ENCODE measurements around the gene MEAF6. TPM values are rescaled to one million over a fixed set of nuclear protein-coding genes. Genes with fewer than 3 reads are reported as not detected.

The MEAF6 gene
- total and polyA plus RNA-seq, 4 donors: 18.7 to 25.3 (median 21.2) TPM

DNA sequence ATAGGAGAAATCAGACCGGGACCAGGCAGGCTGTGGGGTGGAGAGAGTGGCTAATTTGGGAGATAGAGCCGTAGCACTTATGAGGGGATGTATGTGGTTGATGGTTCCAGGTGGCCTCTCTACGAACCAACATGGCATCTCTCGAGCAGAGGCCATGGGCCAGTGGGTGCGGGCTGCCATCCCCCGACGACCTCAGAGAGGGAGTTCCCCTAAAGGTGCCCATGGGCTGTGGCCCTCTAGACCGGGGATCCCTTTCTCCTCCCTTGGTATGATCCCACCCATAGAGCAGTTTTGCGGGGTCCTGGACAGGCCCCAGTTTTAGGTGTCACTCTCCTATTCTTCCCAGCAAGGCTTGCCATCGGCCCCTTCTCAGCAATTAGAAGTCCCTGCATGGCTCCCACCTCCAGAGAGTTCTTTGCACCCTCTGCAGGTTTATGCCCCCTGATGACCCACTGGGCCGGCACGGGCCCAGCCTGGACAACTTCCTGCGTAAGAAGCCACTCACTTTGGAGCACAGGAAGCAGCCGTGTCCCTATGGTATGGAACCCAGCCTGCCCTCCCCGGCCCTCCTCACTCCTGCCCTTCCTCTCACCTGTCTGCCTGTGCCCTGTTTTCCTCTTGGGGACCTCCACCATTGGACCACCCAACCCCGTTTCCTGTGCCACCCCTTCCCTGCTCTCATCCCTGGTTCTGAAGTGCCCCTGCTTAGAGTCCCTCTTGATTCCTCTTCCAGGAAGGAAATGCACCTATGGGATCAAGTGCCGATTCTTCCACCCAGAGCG is 32.4 kb downstream of the MEAF6 start:
- H3K9me3 ChIP-seq (ENCODE audit: control insufficient read depth in 4 of 4, low read length in 3 of 4): no peaks in the 10 kb centered on the region
- H3K27ac ChIP-seq (ENCODE audit: low read depth in 1 of 2, low read length in 2 of 2): no peak overlapping the region
- peaks cover 17 to 32% (median 28%) of the 10 kb centered on the region in 4 donors for H3K36me3 ChIP-seq (ENCODE audit: control insufficient read depth in 4 of 4, insufficient read depth in 3 of 4, low read depth in 1 of 4, low read length in 3 of 4)
- WGBS: 92% methylated on average over 18 of the region's 18 CpGs
- no peak overlapping the region for H3K4me3 ChIP-seq (ENCODE audit: low read depth in 1 of 3, low read length in 3 of 3)
- no peaks in the 10 kb centered on the region for H3K27me3 ChIP-seq (ENCODE audit: control insufficient read depth in 4 of 4, insufficient read depth in 4 of 4, low read length in 3 of 4)
- no peak for DNase-seq (ENCODE audit: low spot score)
- no peak overlapping the region for H3K9ac ChIP-seq (ENCODE audit: low read depth in 1 of 2, low read length in 2 of 2)
- peaks cover 17 to 33% (median 27%) of the 10 kb centered on the region in 4 donors for H3K4me1 ChIP-seq (ENCODE audit: control insufficient read depth in 4 of 4, insufficient read depth in 4 of 4, low read length in 3 of 4)
- no peak for TF ChIP-seq YY1 (IDR thresholded peaks at IDR 0.05)
- TF ChIP-seq, protein P1, sequence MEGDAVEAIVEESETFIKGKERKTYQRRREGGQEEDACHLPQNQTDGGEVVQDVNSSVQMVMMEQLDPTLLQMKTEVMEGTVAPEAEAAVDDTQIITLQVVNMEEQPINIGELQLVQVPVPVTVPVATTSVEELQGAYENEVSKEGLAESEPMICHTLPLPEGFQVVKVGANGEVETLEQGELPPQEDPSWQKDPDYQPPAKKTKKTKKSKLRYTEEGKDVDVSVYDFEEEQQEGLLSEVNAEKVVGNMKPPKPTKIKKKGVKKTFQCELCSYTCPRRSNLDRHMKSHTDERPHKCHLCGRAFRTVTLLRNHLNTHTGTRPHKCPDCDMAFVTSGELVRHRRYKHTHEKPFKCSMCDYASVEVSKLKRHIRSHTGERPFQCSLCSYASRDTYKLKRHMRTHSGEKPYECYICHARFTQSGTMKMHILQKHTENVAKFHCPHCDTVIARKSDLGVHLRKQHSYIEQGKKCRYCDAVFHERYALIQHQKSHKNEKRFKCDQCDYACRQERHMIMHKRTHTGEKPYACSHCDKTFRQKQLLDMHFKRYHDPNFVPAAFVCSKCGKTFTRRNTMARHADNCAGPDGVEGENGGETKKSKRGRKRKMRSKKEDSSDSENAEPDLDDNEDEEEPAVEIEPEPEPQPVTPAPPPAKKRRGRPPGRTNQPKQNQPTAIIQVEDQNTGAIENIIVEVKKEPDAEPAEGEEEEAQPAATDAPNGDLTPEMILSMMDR (IDR thresholded peaks at IDR 0.05; ENCODE audit: low read depth, low read length, missing input control): no peak
- no peak for TF ChIP-seq FOXA2 (IDR thresholded peaks at IDR 0.05)
- no peak for TF ChIP-seq RAD21 (IDR thresholded peaks at IDR 0.05)
- TF ChIP-seq NR2F2 (IDR thresholded peaks at IDR 0.05): no peak
- TF ChIP-seq JUND (IDR thresholded peaks at IDR 0.05): no peak

- H3K4me3 ChIP-seq (ENCODE audit: low read depth in 1 of 3, low read length in 3 of 3): no peak overlapping the region
- no peak overlapping the region for H3K27ac ChIP-seq (ENCODE audit: low read depth in 1 of 2, low read length in 2 of 2)
- H3K27me3 ChIP-seq (ENCODE audit: control insufficient read depth in 4 of 4, insufficient read depth in 4 of 4, low read length in 3 of 4): no peaks in the 10 kb centered on the region
- H3K9ac ChIP-seq (ENCODE audit: low read depth in 1 of 2, low read length in 2 of 2): no peak overlapping the region
- H3K9me3 ChIP-seq (ENCODE audit: control insufficient read depth in 4 of 4, low read length in 3 of 4): no peaks in the 10 kb centered on the region
- H3K4me1 ChIP-seq (ENCODE audit: control insufficient read depth in 4 of 4, insufficient read depth in 4 of 4, low read length in 3 of 4): peaks cover 20 to 38% (median 27%) of the 10 kb centered on the region in 4 donors
- WGBS: 88% methylated on average over 26 of the region's 26 CpGs
- DNase-seq (ENCODE audit: low spot score): no peak
- peaks cover 17 to 32% (median 28%) of the 10 kb centered on the region in 4 donors for H3K36me3 ChIP-seq (ENCODE audit: control insufficient read depth in 4 of 4, insufficient read depth in 3 of 4, low read depth in 1 of 4, low read length in 3 of 4)
- TF ChIP-seq NR2F2 (IDR thresholded peaks at IDR 0.05): no peak
- TF ChIP-seq SP1 (IDR thresholded peaks at IDR 0.05): no peak
- TF ChIP-seq JUND (IDR thresholded peaks at IDR 0.05): no peak
- TF ChIP-seq, protein P1 (IDR thresholded peaks at IDR 0.05; ENCODE audit: low read depth, low read length, missing input control): no peak
- TF ChIP-seq FOXA2 (IDR thresholded peaks at IDR 0.05): no peak
- TF ChIP-seq, protein P2, sequence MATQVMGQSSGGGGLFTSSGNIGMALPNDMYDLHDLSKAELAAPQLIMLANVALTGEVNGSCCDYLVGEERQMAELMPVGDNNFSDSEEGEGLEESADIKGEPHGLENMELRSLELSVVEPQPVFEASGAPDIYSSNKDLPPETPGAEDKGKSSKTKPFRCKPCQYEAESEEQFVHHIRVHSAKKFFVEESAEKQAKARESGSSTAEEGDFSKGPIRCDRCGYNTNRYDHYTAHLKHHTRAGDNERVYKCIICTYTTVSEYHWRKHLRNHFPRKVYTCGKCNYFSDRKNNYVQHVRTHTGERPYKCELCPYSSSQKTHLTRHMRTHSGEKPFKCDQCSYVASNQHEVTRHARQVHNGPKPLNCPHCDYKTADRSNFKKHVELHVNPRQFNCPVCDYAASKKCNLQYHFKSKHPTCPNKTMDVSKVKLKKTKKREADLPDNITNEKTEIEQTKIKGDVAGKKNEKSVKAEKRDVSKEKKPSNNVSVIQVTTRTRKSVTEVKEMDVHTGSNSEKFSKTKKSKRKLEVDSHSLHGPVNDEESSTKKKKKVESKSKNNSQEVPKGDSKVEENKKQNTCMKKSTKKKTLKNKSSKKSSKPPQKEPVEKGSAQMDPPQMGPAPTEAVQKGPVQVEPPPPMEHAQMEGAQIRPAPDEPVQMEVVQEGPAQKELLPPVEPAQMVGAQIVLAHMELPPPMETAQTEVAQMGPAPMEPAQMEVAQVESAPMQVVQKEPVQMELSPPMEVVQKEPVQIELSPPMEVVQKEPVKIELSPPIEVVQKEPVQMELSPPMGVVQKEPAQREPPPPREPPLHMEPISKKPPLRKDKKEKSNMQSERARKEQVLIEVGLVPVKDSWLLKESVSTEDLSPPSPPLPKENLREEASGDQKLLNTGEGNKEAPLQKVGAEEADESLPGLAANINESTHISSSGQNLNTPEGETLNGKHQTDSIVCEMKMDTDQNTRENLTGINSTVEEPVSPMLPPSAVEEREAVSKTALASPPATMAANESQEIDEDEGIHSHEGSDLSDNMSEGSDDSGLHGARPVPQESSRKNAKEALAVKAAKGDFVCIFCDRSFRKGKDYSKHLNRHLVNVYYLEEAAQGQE (IDR thresholded peaks at IDR 0.05): no peak
- no peak for TF ChIP-seq TAF1 (conservative IDR thresholded peaks at IDR 0.05)
- no peak for TF ChIP-seq EGR1 (IDR thresholded peaks at IDR 0.05; ENCODE audit: low read depth in 2 of 2)
- no peak for TF ChIP-seq YY1 (IDR thresholded peaks at IDR 0.05)
- TF ChIP-seq, protein P3, sequence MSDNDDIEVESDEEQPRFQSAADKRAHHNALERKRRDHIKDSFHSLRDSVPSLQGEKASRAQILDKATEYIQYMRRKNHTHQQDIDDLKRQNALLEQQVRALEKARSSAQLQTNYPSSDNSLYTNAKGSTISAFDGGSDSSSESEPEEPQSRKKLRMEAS (IDR thresholded peaks at IDR 0.05): no peak
- TF ChIP-seq, protein P4, sequence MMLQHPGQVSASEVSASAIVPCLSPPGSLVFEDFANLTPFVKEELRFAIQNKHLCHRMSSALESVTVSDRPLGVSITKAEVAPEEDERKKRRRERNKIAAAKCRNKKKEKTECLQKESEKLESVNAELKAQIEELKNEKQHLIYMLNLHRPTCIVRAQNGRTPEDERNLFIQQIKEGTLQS (IDR thresholded peaks at IDR 0.05): no peak
- TF ChIP-seq RXRA (IDR thresholded peaks at IDR 0.05): no peak
- TF ChIP-seq ZBTB33 (IDR thresholded peaks at IDR 0.05): no peak
- TF ChIP-seq GABPA (IDR thresholded peaks at IDR 0.05 in 1 of 2, conservative IDR thresholded peaks at IDR 0.05 in 1 of 2): no peak
These were observed 33.1 kb downstream of the MEAF6 start for GRCh38 chr1:37481289-37482003.
